SK-N-MC (cell line): Measurements from ENCODE around the gene LIMK1.

Experiments
- DNase-seq: peaks from one replicate; pipeline ENCODE4 v3.0.0-alpha.2; 2011; ENCODE audit warnings: low read depth, low spot score
- H3K27ac ChIP-seq: fragments of 200-600 bp; sonication (generic); 2 replicates; pipeline ENCODE4 v1.5.1; 2016; ENCODE audit warnings: mixed run types
- H3K36me3 ChIP-seq: fragments of 200-600 bp; sonication (generic); 2 replicates; pipeline ENCODE4 v1.6.1; 2017; ENCODE audit warnings: antibody characterized with exemption, low read length, mixed read lengths; ENCODE audit not compliant: insufficient read depth
- H3K4me3 ChIP-seq: fragments of 200-600 bp; sonication (generic); 2 replicates; pipeline ENCODE4 v1.5.1; 2016
- H3K9ac ChIP-seq: fragments of 200-600 bp; sonication (generic); 2 replicates; pipeline ENCODE4 v1.8.0; 2017; ENCODE audit warnings: mixed run types, mixed read lengths; ENCODE audit not compliant: insufficient read length
- H3K9me3 ChIP-seq: fragments of 200-600 bp; sonication (generic); 2 replicates; pipeline ENCODE4 v1.6.1; 2017; ENCODE audit warnings: low read depth, mild to moderate bottlenecking, antibody characterized with exemption, low read length, moderate library complexity, mixed read lengths
- EZH2 ChIP-seq: fragments of 200-600 bp; sonication (generic); IDR thresholded peaks from one replicate; pipeline ENCODE4 v1.6.1; 2017; ENCODE audit warnings: antibody characterized with exemption
- FOXP2 ChIP-seq: optimal IDR thresholded peaks from 2 replicates; pipeline ENCODE3; 2011; ENCODE audit warnings: mild to moderate bottlenecking, moderate library complexity; ENCODE audit not compliant: insufficient read depth; ENCODE audit errors: extremely low read length, control extremely low read depth
- POLR2AphosphoS5 ChIP-seq: IDR thresholded peaks from 2 replicates; pipeline ENCODE4 v1.6.1; 2012; ENCODE audit warnings: mild to moderate bottlenecking, low read depth, low read length, borderline replicate concordance

The LIMK1 gene

DNA sequence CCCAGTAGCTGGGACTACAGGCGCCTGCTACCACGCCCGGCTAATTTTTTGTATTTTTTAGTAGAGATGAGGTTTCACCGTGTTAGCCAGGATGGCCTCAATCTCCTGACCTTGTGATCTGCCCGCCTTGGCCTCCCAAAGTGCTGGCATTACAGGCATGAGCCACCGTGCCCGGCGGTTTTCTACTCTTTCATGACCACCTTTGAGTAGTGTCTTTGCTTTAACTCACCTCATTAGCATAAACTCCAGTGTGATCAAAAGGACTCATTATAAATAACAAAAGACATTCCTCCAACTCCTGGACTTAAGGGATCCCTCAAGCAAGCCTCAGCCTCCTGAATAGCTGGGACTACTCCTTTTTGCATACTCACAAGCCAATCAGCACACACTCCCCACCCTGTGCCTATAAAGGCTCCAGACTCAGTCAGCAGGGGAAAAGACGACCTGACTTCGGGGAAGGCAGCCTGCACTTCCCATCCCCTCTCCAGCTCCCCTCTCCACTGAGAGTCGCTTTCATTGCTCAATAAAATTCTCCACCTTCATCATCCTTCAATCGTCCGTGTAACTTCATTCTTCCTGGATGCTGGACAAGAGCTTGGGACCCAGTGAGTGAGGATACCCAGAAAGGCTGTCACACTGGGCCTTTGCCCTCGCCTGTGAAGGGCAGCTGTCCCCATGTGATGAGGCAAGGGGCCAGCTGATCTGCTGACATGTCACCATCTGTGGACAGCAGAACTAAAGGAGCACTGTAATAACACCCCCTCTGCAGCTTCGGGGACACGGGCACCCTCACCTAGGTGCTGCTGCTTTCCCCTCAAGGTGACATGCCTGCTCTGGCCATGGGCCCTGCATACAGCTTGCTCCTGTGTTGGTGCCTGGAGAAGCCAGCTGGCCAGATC lies 55.6 kb downstream of the LIMK1 start:
- H3K9ac ChIP-seq = no peak overlapping the region
- H3K9me3 ChIP-seq = no peaks in the 10 kb centered on the region
- no peak overlapping the region for H3K27ac ChIP-seq
- no peak overlapping the region for H3K4me3 ChIP-seq
- DNase-seq = no peak
- TF ChIP-seq FOXP2 = no peak
- TF ChIP-seq EZH2 = no peak
- TF ChIP-seq POLR2AphosphoS5 = no peak
- H3K36me3 ChIP-seq = no peaks in the 10 kb centered on the region

- TF ChIP-seq POLR2AphosphoS5 (no peak), FOXP2 (no peak), EZH2 (no peak)
- H3K27ac ChIP-seq = no peak overlapping the region
- H3K36me3 ChIP-seq = no peaks in the 10 kb centered on the region
- no peak for DNase-seq
- H3K4me3 ChIP-seq = no peak overlapping the region
- H3K9ac ChIP-seq = no peak overlapping the region
- no peaks in the 10 kb centered on the region for H3K9me3 ChIP-seq
Observed at GRCh38 chr7:74141705-74142104, 58.1 kb downstream of the LIMK1 start.

DNA sequence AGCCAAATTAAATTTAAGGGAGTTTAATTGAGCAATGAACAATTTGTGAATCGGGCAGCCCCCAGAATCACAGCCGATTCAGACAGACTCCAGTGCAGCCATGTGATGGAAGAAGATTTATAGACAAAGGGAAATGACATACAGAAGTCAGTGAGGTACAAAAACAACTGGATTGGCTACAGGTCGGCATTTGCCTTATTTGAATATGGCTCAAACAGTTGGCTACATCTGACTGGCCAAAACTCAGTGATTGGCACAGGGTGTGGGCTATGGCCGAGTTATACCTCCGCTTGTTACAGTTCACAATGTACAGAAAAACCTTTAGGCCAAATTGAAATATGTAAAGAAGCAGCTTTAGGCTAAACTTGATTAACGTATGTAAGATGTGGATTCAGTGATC lies 59.8 kb downstream of the LIMK1 start:
- no peak overlapping the region for H3K4me3 ChIP-seq
- no peak for TF ChIP-seq EZH2
- H3K27ac ChIP-seq = no peak overlapping the region

GRCh38 chr7:74148491-74148890 lies 64.9 kb downstream of the LIMK1 start:
- Histone ChIP-seq H3K27ac (no peak overlapping the region), H3K9ac (no peak overlapping the region), H3K4me3 (no peak overlapping the region), H3K36me3 (no peaks in the 10 kb centered on the region), H3K9me3 (no peaks in the 10 kb centered on the region)
- TF ChIP-seq POLR2AphosphoS5 (no peak), EZH2 (no peak), FOXP2 (no peak)
- no peak for DNase-seq

More for the DNA sequence above, 59.8 kb downstream of the LIMK1 start:
- H3K9me3 ChIP-seq = no peaks in the 10 kb centered on the region
- DNase-seq = no peak
- H3K36me3 ChIP-seq = no peaks in the 10 kb centered on the region
- H3K9ac ChIP-seq = no peak overlapping the region

DNA sequence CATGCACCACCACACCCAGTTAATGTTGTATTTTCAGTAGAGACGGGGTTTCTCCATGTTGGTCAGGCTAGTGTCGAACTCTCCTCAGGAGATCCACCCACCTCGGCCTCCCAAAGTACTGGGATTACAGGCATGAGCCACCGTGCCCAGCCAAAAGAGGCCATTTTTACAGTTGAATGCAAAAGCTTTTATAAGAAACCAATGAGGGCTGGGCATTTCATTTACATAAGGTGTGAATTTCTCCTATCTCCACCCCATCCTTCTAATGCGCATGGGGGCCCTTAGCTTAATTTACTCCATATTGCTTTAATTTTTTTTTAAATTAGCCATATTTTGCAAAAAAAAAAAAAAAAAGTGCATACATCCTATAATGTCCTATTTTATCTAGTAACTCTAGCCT lies 65.5 kb downstream of the LIMK1 start:
- TF ChIP-seq FOXP2 (no peak), EZH2 (no peak), POLR2AphosphoS5 (no peak)
- Histone ChIP-seq H3K27ac (peak overlapping the region; percentile 90), H3K36me3 (no peaks in the 10 kb centered on the region), H3K4me3 (peak overlapping the region; percentile 25; the same call in 1 of the 2 replicates), H3K9me3 (no peaks in the 10 kb centered on the region), H3K9ac (no peak overlapping the region)
- DNase-seq = no peak

GRCh38 chr7:74149603-74150002 lies 66.0 kb downstream of the LIMK1 start:
- DNase-seq = peak; percentile 5
- peak overlapping the region; percentile 33; the same call in 1 of the 2 replicates for H3K4me3 ChIP-seq
- no peaks in the 10 kb centered on the region for H3K9me3 ChIP-seq
- no peak overlapping the region for H3K9ac ChIP-seq
- TF ChIP-seq EZH2 (no peak), FOXP2 (no peak), POLR2AphosphoS5 (no peak)
- peak overlapping the region; percentile 90 for H3K27ac ChIP-seq
- no peaks in the 10 kb centered on the region for H3K36me3 ChIP-seq

DNA sequence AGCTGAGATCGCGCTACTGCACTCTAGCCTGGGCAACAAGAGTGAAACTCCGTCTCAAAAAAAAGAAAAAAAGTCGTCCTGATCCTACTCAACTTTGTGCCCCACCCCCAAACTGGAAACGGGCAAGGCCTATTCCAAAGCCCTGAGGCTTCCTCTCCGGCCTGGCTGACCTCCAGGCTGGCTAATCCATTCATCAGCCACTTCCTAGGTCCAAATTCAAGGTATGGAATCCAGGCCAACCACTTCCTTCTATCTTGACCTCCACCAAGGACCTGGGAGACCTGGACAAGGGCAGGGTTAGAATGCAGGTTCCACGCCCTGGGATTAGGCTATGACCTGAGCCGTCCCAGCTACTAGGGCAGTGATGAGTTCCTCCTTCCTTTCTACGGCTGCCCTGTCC lies 70.1 kb downstream of the LIMK1 start:
- H3K4me3 ChIP-seq = no peak overlapping the region
- no peak for DNase-seq
- H3K9me3 ChIP-seq = no peaks in the 10 kb centered on the region
- H3K9ac ChIP-seq = no peak overlapping the region
- H3K27ac ChIP-seq = no peak overlapping the region
- TF ChIP-seq FOXP2 (no peak), EZH2 (no peak), POLR2AphosphoS5 (no peak)
- no peaks in the 10 kb centered on the region for H3K36me3 ChIP-seq

DNA sequence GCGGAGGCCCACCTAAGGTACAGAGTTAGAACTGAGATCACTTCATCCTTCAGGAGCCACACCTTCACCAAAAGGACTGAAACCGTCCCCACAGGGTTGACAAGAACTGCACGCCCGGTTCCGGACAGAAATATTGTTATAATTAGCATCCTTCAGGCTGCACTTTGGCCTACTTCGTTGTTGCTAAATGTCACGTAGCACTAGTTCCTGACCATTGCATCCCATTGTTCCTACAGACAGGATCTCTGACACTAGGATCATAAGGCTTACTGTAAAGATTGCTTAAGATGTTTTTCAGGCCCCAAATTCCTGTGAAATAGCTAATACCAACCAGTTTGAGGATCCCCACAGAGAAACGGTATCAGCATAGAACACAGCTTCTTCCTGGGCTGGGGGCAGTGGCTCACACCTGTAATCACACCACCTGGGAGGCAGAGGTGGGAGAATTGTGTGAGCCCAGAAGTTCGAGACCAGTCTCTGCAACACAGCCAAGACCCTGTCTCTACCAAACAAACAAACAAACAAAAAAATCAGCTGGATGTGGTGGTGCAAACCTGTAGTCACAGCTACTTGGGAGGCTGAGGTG lies 72.3 kb downstream of the LIMK1 start:
- DNase-seq = no peak
- TF ChIP-seq POLR2AphosphoS5 (no peak), FOXP2 (no peak), EZH2 (no peak)
- Histone ChIP-seq H3K4me3 (no peak overlapping the region), H3K9me3 (no peaks in the 10 kb centered on the region), H3K27ac (no peak overlapping the region), H3K9ac (no peak overlapping the region), H3K36me3 (no peaks in the 10 kb centered on the region)

DNA sequence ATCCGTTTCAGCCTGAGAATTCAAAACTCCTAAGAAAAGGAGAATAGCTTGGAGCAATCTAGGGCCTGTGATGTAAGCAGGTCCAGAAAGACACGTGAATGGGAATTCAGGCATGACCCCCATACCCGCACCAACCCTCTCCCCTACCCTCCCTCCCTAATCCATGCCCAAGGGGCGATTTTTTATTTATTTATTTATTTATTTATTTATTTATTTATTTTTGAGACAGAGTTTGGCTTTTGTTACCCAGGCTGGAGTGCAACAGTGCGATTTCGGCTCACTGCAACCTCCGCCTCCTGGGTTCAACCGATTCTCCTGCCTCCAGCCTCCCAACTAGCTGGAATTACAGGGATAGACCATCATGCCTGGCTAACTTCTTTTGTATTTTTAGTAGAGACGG lies 74.0 kb downstream of the LIMK1 start:
- DNase-seq = no peak
- no peaks in the 10 kb centered on the region for H3K9me3 ChIP-seq
- H3K36me3 ChIP-seq = no peaks in the 10 kb centered on the region
- H3K27ac ChIP-seq = no peak overlapping the region
- no peak overlapping the region for H3K4me3 ChIP-seq
- H3K9ac ChIP-seq = no peak overlapping the region
- TF ChIP-seq POLR2AphosphoS5 = no peak
- TF ChIP-seq EZH2 = no peak
- no peak for TF ChIP-seq FOXP2
